Endometrium (tissue), 2 donors: ENCODE measurements around the gene MRPS23.

Experiments
- FAIRE-seq: peaks from 2 replicates; lab custom pipeline; 2012; peaks lifted over from hg19 to GRCh38; lab: Jason Lieb, UNC
- donor health status: control.
- donor health status: control.

Gene MRPS23

GRCh38 chr17:57849874-57850754 lies at the start of gene MRPS23:
MRPS23 (minus strand) TSS chr17:57850044; CDS start chr17:57850010, 34 bp downstream.
- FAIRE-seq = peak; percentile 93

- no peak for FAIRE-seq
Measured at GRCh38 chr17:57899391-57899790, 49.5 kb upstream of the MRPS23 start.

- no peak for FAIRE-seq
Measured at GRCh38 chr17:57898487-57899311, 48.9 kb upstream of the MRPS23 start.

DNA sequence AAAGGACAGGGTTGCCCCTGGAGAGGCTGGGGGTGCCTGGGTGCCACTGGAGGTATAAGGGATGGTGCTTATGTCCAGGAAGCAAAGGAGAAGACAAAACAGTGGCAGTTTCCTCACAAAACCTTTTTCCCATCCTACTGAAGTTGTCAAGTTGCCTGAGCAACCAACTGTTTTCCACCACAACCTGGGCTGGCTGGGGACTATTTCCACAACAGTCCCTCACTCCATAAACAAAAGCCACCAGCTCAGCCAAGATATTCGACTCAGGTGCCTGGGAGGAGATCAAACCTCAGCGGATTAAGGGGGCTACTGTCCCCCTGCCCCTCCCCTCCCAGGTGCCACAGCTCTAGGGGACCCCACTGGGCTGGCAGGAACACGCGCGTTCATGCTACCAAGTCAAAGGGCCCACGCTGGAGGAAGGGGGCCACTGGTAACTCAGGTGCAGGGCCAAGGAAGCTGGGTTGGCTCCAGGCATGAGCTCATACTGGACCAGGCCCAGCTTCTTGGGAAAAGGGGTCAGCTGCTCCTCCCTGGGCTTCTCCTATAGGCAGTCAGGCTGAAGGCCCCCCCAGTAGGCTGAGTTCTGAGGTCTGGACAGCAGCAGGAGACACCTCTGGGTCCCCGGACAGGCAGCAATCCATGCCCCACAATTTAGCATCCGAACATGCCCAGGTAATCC lies 45.7 kb upstream of the MRPS23 start:
- no peak for FAIRE-seq

DNA sequence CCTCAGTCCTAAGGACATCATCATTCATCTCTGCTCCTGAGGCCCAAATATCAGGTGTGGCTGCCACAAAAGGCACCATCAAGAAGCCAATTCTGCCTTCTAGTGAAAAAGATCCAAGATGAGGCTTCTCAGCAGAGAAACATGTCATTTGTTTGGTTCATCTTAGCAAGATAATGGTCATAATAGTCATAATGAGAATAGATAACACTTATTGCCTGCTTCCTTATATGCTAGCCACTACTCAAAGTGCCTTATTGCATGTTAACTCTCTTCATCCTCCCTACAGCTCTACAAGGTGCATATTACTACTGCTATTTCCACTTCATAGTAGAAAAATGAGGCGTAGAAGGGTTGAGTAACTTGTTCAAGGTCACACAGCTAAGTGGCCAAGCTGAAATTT lies 45.0 kb upstream of the MRPS23 start:
- FAIRE-seq = no peak

DNA sequence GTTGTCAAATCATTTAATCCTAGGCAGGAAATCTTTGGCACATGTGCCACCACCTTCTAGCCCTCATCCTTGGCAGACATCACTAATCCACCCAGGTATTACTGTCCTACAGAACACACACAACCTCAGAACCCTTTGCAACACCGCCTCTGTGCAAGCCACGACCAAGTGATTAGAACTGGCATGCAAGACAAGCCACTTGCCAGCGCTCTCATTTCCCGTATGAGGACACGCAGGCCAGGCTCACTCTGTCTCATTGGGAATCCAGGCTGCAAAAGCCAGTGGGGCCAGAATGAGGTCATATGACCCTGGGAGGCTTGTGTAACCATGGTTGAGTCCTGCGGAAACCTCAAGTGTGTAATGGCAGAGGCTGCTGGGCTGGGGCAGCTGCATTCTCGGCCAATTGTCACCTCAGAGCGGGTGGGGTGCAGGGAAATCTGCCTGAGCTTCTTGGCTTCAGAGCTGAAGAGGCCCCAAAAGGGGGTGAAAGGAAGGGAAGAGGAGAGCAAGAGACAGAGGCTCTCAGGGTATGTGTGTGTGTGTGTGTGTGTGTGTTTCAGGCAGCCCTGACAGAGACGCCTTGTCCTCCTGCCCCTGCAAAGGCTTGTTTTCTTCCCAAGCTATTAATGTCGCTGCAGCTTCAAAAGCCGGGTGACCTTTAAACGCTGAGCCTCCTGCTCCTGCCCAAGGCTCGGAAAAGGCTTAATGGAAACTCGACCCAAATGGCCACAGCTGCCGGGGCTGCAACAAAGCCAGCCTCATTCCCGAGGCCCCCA lies 43.2 kb upstream of the MRPS23 start:
- no peak for FAIRE-seq

DNA sequence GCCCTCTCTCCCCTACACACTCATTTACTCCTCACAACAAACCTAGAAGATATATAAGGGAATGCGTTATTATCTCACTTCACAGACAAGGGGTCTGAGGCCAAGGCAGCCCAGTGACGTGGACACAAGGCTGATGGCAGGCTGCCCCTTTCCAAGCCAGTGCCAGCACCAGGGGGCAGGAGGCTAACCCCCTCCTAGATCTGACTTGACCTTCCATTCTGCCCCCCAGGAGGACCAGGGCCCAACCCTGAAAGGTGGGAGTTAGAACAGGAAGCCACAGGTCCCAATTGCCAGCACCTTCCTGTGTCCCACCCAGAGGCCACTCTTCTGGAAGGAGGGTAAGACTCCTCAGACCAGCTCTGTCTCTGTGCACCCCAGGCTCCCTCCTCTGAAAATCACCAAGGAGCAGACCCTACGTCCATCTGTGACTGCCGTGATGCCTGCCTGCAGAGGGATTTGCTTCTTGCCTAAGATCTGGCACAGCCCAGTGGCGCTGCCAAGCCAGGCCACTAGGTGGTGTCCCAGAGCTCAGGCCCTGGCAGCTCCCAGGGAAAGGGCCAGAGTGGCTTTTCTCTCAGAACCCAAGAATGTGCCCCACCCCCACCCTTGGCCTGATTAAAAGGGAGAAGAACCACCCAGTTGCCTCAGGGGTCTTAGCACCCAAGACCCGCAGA lies 42.4 kb upstream of the MRPS23 start:
- no peak for FAIRE-seq

DNA sequence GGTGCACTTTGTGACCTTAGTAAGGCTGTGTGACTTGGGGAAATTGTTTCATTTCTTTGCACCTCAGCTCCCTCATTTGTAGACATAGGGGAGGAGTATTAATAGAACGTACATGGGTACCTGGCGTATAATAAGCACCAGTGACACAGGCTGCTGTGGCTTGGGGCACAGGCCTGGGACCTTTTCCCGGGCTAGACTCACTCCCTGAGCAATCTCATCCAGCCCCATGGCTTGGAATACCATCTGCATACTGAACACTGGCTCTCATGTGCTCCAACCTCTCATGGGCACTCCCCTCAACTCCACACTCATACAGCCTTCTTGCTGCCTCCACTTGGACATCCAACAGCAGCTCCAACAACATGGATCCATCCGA lies 41.0 kb upstream of the MRPS23 start:
- FAIRE-seq = no peak

DNA sequence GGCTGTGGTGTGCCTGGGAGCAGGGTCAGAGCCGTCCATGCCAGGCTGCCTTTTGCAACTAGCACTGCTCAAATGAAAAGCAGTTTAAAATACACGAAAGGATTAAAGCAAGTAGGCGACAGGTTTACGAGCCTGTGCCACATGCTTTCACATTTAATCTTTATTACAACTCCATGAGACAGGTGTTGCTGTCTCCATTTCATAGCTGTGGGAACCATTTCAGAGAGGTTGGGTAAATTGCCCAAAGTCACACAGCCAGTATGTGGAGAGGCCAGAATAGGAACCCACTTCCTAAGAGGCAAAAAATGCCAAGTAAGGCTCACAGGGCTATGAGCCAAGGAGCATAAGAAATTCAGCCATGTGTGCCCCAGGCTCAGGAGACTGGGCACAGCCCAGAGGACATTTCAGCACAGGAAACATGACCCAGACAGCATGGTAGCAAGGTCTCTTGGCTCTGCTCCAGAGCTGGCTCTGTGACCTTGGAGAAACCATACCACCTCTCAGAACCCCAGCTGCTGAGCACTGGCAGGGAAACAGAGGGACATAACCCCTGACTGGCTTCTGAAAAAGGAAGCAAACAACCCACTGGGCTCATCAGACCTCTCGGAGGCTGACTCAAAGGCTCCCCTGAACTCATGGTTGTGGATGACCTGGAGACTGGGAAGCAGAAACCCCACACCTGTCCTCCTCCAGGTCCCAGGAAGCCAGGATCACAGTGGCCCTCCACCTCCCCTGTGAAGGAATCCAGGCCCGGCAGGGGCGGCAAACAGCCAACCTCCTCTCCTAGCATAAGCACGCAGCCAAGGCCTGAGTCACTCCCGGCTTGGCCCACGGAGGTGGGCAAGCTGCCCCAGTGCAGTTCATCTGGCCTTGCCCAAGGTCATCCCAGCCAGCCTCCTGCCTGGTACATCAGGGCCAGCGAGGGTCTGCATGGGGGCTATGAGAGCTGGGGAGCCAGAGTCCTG lies 40.3 kb upstream of the MRPS23 start:
- no peak for FAIRE-seq

GRCh38 chr17:57889252-57889651 lies 39.4 kb upstream of the MRPS23 start:
- no peak for FAIRE-seq

DNA sequence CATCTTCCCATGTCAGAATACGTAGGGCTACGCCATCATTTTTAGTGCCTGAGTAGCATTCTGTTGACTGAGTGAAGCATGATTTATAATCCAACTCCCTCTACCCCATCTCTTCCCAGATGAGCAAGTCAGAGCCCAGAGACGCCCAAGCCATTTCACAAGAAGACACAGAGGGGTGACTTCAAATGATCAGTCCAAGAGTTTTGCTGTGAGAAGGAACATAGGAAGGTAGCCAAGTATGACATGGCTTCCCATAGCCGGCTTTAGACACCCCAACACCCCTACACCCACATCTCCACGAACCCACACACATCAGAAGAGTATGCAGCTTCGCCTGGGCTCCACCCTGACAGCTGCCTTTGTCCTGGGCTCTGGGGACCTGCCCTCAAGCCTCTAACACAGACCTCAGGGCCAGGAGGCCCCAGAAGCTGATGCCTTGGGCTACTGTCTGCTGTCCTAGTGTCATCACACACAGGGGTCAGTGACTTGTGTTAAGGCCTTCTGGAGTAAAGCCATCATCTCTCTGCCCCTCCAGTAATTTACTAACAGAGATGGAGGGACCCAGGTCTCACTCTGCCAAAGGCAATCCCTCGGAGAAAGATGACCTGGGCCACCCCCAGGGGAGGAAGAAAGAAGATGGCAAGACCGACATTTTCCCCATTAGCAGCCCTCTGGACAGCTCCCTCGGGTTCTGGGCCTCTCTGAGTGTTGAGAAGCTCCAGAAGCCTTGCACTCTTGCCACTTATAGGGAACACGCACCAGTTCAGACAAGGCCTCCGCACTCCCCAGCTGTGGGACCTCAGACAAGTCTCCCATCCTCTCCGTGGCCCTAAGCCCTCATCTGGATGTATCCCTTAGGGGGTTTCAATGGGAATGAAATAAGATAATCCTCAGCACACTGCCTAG lies 38.7 kb upstream of the MRPS23 start:
- FAIRE-seq = no peak

DNA sequence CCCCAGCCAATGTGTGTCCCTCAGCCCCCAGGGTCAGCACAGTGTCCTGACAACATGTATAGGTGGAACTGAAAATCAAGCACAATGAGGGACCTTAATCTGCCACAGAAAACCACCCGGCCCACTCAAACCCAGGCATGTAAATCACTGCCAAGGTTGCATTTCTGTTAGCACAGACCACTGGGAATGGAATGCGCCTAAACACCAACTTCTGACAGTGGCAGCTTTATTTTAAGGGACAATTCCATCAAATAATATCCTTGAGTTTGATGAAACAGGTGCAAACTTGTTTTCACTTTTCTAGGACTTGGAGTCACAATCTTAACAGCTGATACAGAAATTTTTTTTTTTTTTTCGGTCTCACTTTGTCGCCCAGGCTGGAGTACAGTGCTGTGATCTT lies 37.3 kb upstream of the MRPS23 start:
- FAIRE-seq = no peak

GRCh38 chr17:57886020-57886419 lies 36.2 kb upstream of the MRPS23 start:
- no peak for FAIRE-seq

GRCh38 chr17:57885148-57885915 lies 35.5 kb upstream of the MRPS23 start:
- FAIRE-seq = no peak

DNA sequence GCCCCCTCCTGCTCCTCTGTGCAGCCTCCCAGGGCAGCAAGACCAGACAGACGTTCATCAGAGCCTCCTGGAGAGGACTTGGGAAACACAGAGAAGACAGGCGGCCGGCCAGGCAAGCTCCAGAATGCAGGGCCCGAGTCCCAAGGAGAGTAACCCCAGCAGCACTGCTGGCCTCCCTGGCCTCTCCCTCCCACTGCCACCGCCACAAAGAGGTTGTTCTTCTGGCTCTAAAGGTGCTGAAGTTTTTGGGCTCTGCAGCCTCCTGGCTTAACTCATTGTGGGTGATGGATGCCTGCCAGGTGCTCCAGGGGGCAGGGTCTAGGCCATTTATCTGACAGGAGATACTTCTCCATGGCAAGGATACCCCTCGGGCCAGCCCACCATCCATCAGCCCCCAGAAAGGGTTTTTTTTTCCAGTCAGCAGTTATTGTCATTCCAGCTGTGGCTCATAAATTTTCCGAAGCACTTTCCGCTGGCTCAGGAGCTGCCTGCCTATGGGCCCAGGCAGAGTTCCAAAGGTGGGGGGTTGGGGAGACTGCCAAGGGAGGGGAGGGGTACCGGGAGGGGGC lies 32.0 kb upstream of the MRPS23 start:
- no peak for FAIRE-seq

GRCh38 chr17:57881143-57881542 lies 31.3 kb upstream of the MRPS23 start:
- FAIRE-seq = no peak

DNA sequence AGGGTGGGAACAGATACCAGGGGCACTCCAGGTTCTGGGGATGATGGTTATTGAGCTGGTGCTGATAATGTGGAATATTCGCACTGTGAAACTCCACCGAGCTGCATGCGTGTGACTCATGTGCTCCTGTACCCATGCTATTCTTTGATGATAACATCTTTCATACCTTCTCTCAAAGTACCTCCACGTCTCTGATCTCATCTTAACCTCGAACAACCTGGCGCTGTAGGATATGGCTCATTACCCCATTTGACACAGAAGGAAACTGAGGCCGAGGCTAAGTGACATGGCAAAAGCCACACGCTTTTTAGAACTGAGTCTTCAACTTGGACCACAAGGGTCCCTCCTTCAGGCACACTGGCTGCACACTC lies 30.2 kb upstream of the MRPS23 start:
- no peak for FAIRE-seq
